Transverse colon (tissue), 4 donors: ENCODE data around the gene FAHD2A. TPM values are rescaled to one million over a fixed set of nuclear protein-coding genes. Genes with fewer than 3 reads are reported as not detected.

ENCODE experiments used
- DNase-seq: peaks from one replicate; pipeline ENCODE4 v3.0.0-alpha.2; 2019
- H3K27ac ChIP-seq, 4 donors: fragments of 200-600 bp; sonication (generic); 2 replicates each; pipeline ENCODE4 v1.5.1; 2016 to 2018; ENCODE audit warnings: inconsistent platforms in 4 of 4
- H3K27me3 ChIP-seq: fragments of 200-600 bp; sonication (generic); 2 replicates; pipeline ENCODE4 v1.5.1; 2017; ENCODE audit warnings: inconsistent platforms
- H3K36me3 ChIP-seq, 4 donors: fragments of 200-600 bp; sonication (generic); 2 replicates each; pipeline ENCODE4 v1.5.1; 2017 to 2019; ENCODE audit warnings: inconsistent platforms in 4 of 4
- H3K4me1 ChIP-seq, 4 donors: fragments of 200-600 bp; sonication (generic); 2 replicates each; pipeline ENCODE4 v1.5.1; 2017 to 2020; ENCODE audit warnings: inconsistent platforms in 4 of 4
- H3K4me3 ChIP-seq, 4 donors: fragments of 200-600 bp; sonication (generic); 1 replicate in 1 of 4; 2 replicates in 3 of 4; pipeline versions ENCODE4 v1.5.1 to v1.6.1; 2017 to 2019; ENCODE audit warnings: inconsistent platforms in 4 of 4
- H3K9me3 ChIP-seq, 2 donors: fragments of 200-600 bp; sonication (generic); 2 replicates each; pipeline ENCODE4 v1.5.1; 2017 to 2019; ENCODE audit warnings: inconsistent platforms in 2 of 2
- CTCF ChIP-seq, 5 experiments: fragments of 200-600 bp in 3 of 5; fragments of 450-650 bp in 2 of 5; sonication (generic) in 3 of 5; IDR thresholded peaks; 1 replicate in 2 of 5; 2 replicates in 3 of 5; pipeline ENCODE4 v1.5.1; 2016 to 2017; ENCODE audit warnings: antibody characterized with exemption in 5 of 5, inconsistent platforms in 3 of 5, mild to moderate bottlenecking in 2 of 5, moderate library complexity in 1 of 5
- EP300 ChIP-seq: sonication (generic); formaldehyde crosslinking; IDR thresholded peaks from one replicate; pipeline ENCODE4 v1.6.1; 2017; ENCODE audit warnings: antibody characterized with exemption, low read depth
- POLR2A ChIP-seq: fragments of 450-650 bp; IDR thresholded peaks from one replicate; pipeline ENCODE4 v1.6.1; 2016; ENCODE audit warnings: antibody characterized with exemption, mild to moderate bottlenecking, moderate library complexity
- POLR2AphosphoS5 ChIP-seq, 3 donors: sonication (generic); formaldehyde crosslinking; IDR thresholded peaks; one replicate each; pipeline ENCODE4 v1.6.1; 2016; ENCODE audit warnings: antibody characterized with exemption in 3 of 3
- WGBS, 2 donors: methylation state at CpG; one replicate each; pipeline ENCODE4 v1.1.5; 2018; ENCODE audit warnings: low coverage in 1 of 2; 5-methylcytosine and 5-hydroxymethylcytosine counted together
- in situ Hi-C, 4 donors: fragments of 200-750 bp; cut with MboI; loops; one replicate each; pipeline versions ENCODE4 v1.15.0 to v1.15.1; 2017; ENCODE audit warnings: low sequenced_read_pairs in 3 of 4, low pct_ligation_motif_present in 1 of 4, low pct_unique_long_range_greater_than_20kb in 1 of 4
- intact Hi-C: fragments of 100-400 bp; cut with DNase I; formaldehyde crosslinking; loops from one replicate; pipeline ENCODE4 v1.15.1; 2023; ENCODE audit warnings: low total_unique reads
- total RNA-seq, 4 donors: library from RNA; depleted of rRNA; stranded (reverse); fragments of >200 nt; gene quantifications; one replicate each; pipeline ENCODE4 v1.1.0, GENCODE V29; 2016

FAHD2A gene
- total RNA-seq, 4 donors from 2014 or later: 29.9 to 134 (median 42.7) TPM

- no peak for TF ChIP-seq POLR2AphosphoS5 (IDR thresholded peaks at IDR 0.05)
- TF ChIP-seq CTCF (IDR thresholded peaks at IDR 0.05): no peak
- no peak for TF ChIP-seq POLR2A
- no peak for TF ChIP-seq EP300
- in situ Hi-C loops: no loop called here
- 29 to 75% methylated on average over 1 to 6 of the region's 6 CpGs for WGBS, 2 donors
- H3K4me3 ChIP-seq: no peak overlapping the region
- H3K4me1 ChIP-seq: no peaks in the 10 kb centered on the region
- intact Hi-C loops: no loop called here
- H3K36me3 ChIP-seq: no peaks in the 10 kb centered on the region
- H3K9me3 ChIP-seq: no peaks in the 10 kb centered on the region
- H3K27ac ChIP-seq: no peak overlapping the region
- H3K27me3 ChIP-seq: peaks cover 5% of the 10 kb centered on the region
- no peak for DNase-seq
Observed at GRCh38 chr2:95366514-95366913, 36.0 kb upstream of the FAHD2A start.

- intact Hi-C loops: no loop called here
Observed at GRCh38 chr2:95372216-95372829, 30.2 kb upstream of the FAHD2A start.

GRCh38 chr2:95372845-95373244 lies 29.7 kb upstream of the FAHD2A start:
- Histone ChIP-seq H3K36me3 (no peaks in the 10 kb centered on the region), H3K27ac (no peak overlapping the region), H3K4me3 (no peak overlapping the region), H3K9me3 (no peaks in the 10 kb centered on the region), H3K4me1 (no peaks in the 10 kb centered on the region), H3K27me3 (no peaks in the 10 kb centered on the region)
- no peak for DNase-seq
- TF ChIP-seq CTCF (IDR thresholded peaks at IDR 0.05): no peak
- TF ChIP-seq EP300: no peak
- TF ChIP-seq POLR2AphosphoS5 (IDR thresholded peaks at IDR 0.05): no peak
- no peak for TF ChIP-seq POLR2A
- intact Hi-C loops: no loop called here
- in situ Hi-C loops: no loop called here
- 85 to 89% methylated on average over 5 to 8 of the region's 8 CpGs for WGBS, 2 donors

More at GRCh38 chr2:95372216-95372829, 30.2 kb upstream of the FAHD2A start:
- no peak overlapping the region for H3K27ac ChIP-seq
- no peaks in the 10 kb centered on the region for H3K4me1 ChIP-seq
- H3K36me3 ChIP-seq: no peaks in the 10 kb centered on the region
- no peaks in the 10 kb centered on the region for H3K27me3 ChIP-seq
- TF ChIP-seq CTCF (IDR thresholded peaks at IDR 0.05) (no peak), POLR2A (no peak), POLR2AphosphoS5 (IDR thresholded peaks at IDR 0.05) (no peak)
- no peak overlapping the region for H3K4me3 ChIP-seq
- no peak for DNase-seq
- no peaks in the 10 kb centered on the region for H3K9me3 ChIP-seq
- 87 to 91% methylated on average over 6 to 8 of the region's 8 CpGs for WGBS, 2 donors
- in situ Hi-C loops: no loop called here

- no peak for DNase-seq
- H3K9me3 ChIP-seq: no peaks in the 10 kb centered on the region
- in situ Hi-C loops: no loop called here
- intact Hi-C loops: no loop called here
- no peak for TF ChIP-seq POLR2A
- no peak for TF ChIP-seq CTCF (IDR thresholded peaks at IDR 0.05)
- TF ChIP-seq POLR2AphosphoS5 (IDR thresholded peaks at IDR 0.05): no peak
- no peak for TF ChIP-seq EP300
- WGBS, 2 donors: 93% methylated on average over 6 of the region's 6 CpGs; no CpG with 5 or more reads in 1 of the 2 donors
- H3K36me3 ChIP-seq: no peaks in the 10 kb centered on the region
- H3K4me1 ChIP-seq: no peaks in the 10 kb centered on the region
- H3K27me3 ChIP-seq: no peaks in the 10 kb centered on the region
- H3K27ac ChIP-seq: no peak overlapping the region
- no peak overlapping the region for H3K4me3 ChIP-seq
Observed at GRCh38 chr2:95374029-95374428, 28.5 kb upstream of the FAHD2A start.
